DMS 273 treated with DMSO at 0.1 percent for 48 hours (cell line): Measurements from ENCODE around the gene RAET1L.
A peak's percentile ranks its signal among the peaks of the same experiment; 100 is the strongest.
"Not testable (repeated sequence)": the region's sequence is repeated elsewhere in the genome, so short reads cannot be mapped to it uniquely, and the experiment has no call there.

Experiments used
- DNase-seq: peaks from one replicate; lab custom pipeline; 2025; lab: John Stamatoyannopoulos, UW

Gene RAET1L, protein sequence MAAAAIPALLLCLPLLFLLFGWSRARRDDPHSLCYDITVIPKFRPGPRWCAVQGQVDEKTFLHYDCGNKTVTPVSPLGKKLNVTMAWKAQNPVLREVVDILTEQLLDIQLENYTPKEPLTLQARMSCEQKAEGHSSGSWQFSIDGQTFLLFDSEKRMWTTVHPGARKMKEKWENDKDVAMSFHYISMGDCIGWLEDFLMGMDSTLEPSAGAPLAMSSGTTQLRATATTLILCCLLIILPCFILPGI

DNA sequence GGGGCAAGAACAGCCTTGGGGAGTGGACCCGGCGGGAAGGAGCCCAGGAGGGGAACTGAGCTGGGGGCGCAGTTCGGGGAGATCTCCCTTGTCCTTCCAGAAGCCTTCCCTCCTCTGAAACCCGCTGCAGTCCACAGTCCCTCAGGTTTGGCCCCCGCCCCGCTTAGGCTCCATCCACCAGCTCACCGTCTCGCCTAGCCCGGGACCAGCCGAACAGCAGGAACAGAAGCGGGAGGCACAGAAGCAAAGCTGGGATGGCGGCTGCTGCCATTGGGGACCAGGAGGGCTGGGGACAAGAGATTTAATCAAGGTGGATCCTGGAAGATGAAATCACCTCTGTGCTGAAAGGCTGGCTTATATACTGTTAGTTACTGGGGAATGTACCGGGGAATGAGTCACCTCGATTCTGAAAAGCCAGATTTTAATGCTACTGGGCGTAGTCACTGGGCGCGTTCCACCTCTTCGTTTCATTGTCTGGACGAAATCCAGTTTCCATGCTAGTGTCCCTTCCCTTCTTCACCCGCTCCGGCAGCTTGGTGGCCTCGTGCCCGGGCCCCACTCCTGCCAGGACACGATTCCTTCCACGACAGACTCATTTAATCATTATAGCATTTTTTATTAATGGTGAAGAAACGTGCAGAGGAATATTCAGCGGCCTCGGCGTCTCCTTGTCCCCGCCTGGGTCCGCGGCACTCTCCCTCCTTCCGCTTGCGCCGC is at the start of gene RAET1L:
Gene RAET1L (minus strand): TSS at position 332 of the 717 bp plus-strand sequence. CDS start 61 bp downstream, at position 271.
- no peak for DNase-seq

DNA sequence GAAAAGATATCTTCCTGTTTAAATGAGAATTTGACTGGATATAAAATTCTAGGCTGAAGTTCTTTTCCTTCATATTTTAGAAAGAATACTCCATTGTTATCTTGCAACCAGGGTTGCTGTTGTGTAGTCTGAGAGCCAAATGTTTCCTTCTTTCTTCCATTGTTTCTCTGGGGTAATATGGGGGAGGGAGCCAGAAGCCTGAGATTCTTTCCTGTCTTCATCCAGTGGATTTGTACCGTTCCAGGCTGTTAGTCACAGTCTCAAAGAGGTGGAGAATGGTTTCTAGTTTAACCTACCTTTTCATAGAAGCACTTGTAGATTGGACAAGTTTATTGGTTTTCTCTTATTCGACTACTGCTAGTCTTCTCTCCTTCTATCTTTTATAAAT is 49.7 kb upstream of the RAET1L start:
- DNase-seq, result no peak

DNA sequence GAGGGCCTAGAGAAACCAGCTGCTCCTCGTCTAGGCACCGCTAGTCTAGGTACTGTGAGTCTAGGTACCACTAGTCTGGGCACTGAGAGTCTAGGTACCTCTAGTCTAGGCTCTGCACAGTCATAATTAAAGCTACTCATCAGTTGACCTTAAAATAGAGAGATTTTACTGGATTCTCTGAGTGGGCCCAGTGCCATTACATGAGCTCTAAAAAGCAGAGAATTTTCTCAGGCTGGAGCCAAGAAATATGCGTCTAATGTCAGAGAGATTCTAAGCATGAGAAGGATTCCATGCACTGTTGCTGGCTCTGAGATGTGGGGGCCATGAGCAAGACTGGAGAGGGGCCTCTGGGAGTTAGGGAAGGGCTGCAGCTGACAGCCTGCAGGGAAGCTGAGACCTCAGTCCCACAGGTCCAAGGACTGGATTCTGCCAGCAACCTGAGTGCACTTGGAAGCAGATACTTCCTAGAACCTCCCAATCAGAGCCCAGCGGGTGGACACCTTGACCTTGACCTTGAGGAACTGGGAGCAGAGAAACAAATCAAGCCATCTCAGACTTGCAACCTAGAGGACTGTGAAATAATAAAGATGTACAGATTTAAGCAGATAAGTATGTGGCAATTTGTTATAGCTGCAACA is 49.2 kb upstream of the RAET1L start:
- not testable (repeated sequence) for DNase-seq

DNA sequence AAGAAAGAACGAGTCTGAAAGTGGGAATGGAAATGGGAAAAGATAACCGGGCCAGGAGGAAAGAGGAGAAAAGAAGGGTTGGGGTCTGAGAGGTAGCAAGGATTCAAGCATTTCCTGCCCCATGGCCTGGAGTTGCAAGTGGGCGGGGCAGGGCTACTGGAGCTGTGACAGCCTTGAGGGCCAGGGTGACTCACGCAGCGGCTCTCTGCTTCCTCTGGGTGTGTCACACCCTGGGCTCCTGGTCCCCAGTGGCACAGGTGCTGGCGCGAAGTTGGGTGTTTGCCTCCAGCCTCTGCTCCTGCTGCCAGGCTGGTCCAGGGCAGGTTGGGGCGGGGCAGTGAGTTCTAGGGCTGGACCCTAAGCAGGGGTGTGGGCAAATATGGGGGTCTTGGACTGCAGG is 46.9 kb upstream of the RAET1L start:
- DNase-seq, result no peak

DNA sequence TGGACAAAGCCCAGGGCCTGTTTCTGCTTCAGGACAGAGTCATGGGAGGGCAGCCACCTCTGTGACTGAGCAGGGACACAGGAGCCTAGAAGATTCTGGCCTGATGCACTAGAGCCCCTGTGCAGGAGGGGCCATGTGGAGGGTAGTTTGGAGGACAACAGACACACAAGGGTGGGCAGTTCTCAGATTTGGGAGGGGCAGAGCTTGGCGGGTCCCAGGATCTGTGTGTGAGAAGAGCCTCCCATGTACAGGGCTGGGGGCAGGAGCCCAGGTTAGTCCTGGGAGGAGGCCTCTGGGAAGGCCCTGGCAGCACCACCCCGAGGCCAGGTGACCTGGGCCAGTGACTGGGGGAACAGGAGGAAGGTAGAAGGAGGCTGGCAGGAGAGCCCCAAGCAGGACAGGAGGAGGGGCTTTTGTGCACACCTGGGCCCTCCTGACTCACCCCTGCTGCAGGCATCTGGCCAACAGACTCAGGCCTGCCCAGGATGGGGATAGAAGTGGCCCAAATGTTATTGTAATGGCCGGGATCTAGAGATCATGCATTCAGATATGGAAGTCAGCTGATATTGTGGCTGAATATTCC is 45.0 kb upstream of the RAET1L start:
- DNase-seq, result no peak

DNA sequence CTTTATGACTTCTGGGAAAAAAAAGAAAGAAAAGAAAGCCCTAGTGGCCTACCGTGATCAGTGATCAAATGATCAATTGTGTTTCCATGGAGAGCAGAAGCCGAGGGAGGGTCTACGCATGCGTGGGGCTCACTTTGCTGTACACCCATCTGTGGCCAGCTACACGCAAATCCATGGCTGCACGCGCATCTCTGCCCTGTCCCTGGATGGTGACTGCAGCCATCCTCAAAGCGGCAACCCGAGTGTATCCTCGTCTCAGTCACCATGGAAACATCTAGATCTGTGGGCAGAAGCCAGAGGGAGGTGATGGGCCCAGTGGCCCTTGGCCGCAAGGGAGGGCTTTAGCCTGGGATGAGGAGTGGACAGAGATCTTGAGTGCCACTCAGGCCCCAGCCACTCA is 44.4 kb upstream of the RAET1L start:
- DNase-seq, result no peak

DNA sequence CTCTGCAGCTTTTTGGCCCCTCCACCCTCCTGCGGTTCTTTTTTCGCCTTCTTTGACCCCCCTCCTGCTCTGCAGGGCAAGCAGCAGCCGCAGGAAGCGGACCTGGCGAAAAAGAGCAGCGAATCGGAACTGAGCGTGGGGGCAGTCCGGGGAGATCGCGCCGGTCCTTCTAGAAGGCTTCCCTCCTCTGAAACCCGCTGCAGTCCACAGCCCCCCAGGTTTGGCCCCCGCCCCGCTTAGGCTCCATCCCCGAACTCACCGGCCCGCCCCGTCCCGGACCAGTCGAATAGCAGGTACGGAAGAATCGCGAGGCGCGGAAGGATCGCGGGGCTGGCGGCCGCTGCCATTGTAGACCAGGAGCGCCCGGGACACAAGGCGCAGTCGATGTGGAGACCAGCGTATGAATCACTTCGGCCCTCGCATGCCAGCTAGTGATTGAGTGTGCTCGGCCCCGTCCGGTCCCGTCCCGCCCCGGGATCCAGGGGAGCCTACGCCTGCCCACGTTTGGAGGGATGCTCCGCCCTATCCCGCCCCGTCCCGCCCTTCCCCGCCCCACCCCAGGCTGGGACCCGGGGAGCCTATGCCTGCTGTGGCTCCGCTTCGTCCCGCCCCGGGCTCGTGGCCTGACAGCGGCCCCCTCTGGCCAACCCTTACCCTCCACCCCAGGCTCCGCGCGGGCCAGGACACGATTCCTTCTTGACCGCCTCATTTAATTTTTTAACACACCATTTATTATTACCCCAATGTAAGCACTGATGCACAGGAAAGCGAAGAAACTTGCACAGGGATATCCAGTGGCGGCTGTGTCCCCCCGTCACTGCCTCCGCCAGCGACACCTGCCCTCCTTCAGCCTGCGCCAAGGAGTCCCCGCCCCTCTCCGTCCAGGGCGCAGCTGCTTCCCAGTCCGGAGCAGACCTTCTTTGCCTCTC is 43.7 kb upstream of the RAET1L start, which contains the start of gene ULBP3:
Gene ULBP3 (minus strand): TSS at position 402 of the 929 bp plus-strand sequence. CDS start 55 bp downstream, at position 347.
- DNase-seq, result peak; percentile 80

DNA sequence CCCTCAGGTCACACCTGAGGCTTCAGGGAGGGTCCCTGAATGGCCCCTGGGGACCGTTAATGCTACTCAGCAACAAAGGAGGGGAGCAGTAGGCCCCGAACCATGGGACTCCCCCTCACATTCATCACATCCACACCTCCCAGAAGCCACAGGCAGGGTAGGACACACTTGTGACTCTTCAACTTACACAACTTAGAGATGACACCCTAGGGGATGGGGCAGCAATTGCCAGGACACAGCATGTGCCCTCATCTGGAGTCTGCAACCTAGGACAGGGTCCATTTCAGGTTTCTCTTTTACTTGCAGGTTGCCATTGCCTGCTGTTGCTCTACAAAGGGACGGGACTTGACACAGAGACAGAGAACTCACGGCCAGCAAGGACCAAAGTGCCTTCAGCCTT is 42.8 kb upstream of the RAET1L start:
- no peak for DNase-seq

DNA sequence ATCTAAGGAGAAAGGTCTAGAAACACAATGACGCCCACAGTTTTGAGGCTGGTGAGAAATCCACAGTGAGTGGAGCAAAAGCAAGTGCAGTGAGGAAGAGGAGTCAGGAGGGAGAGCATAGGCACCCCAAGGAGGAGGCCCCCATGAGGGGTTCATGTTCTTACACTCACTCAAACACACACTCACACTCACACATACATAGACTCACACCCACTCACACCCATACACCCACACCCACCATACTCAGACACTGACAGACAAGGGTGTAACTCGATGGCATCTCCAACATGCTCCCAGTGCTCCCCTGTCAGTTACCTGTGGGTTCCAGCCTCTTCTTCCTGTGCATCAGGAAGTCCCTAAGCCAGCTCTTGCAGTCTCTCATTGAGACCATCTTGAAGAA is 39.8 kb upstream of the RAET1L start:
- DNase-seq, result no peak

DNA sequence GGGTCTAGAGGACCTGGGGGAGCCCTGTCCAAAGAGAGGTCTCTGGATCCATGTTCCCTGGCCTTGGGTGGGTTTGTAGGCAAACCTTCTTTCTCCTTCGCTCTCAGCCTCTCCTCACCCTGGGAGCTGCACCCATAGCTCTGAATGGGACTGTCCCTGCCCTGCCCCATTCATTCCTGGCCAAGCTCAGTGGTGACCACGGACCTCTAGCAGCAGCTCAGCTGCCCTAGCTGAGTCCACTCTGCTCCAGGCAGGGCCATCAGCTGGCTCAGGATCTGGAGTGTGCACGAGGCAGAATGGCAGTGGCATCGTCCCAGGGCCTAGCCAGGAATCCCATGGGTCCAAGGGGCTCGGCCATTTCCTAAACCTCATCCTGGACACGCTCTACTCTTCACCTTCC is 38.3 kb upstream of the RAET1L start:
- DNase-seq, result no peak

DNA sequence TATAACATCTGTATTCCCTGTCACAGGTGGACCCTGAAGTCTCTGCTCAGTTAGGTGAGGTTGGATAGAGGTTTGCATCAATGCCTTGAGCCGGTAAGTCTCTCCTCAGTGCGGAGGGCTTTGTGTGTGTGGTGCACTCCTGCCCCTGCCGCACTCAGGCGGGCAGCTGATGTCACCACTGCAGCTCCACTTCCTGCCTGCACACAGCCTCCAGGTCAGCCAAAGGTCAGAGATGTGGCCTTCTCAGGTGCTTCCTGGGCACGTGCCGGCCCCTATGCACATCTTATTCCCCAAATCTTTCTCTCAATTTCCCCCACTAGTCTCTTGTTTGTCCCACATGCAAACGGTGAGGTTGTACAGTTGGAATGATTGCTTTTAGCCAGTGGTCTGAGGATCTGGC is 34.6 kb upstream of the RAET1L start:
- DNase-seq, result not testable (repeated sequence)

DNA sequence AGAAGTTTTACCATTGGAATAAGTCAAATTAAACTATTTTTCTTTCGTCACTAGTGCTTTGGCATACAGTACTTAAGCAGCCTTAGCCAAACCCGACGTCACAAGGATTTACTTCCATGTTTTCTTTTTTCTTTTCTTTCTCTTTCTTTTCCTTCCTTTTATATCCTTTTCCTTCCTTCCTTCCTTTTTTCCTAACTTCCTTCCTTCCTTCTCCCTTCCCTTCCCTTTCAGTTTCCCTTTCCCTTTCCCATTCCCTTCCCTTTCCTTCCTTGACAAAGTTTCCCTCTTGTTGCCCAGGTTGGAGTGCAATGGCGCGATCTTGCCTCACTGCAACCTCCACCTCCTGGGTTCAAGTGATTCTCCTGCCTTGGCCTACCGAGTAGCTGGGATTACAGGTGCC is 33.7 kb upstream of the RAET1L start:
- no peak for DNase-seq

DNA sequence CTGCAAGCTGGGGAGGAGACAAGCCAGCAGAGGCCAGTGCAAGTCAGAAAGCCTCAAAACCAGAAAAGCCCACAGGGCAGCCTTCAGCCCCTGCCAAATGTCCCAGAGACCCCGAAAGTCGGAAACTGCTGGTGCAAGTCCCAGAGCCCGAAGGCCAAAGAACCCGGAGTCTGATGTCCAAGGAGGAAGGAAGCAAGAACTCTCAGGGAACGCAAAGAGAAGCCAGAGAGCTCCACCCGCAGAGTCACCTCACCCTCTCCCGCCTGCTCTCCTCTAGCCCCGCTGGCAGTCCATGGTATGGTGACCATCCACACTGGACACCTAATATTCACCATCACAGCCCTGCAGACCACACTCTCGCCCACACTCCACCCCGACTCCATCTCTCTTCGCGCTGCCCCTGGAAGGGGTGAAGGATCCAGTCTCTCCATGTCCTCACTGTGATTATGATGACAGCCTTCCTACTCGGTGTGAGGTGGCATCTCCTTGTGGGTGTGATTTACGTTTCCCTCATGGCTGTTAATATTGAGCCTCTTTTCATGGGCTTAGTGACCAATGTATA is 33.0 kb upstream of the RAET1L start:
- DNase-seq, result no peak

DNA sequence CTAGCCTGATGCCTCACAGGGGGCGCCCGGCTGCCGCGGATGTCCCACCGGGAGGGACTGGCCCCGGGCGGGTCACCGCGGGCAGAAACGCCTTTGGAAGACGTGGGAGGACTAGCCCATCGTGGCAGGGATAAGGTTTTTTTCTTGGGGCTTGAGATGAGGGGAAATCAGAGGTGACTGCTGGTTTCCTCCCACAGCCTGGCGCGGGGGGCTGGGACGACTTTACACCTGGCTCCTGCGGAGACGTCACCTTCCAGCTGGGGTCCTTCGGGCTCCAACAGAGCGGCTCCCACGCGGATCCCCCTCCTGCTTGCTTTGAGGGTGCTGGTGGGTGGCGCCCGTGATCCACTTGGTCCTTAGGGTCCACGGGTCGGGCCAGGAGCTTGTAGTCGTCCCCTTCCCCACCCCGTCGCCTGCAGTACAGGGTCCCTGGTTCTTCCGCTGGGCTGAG is 32.2 kb upstream of the RAET1L start:
- DNase-seq, result no peak

DNA sequence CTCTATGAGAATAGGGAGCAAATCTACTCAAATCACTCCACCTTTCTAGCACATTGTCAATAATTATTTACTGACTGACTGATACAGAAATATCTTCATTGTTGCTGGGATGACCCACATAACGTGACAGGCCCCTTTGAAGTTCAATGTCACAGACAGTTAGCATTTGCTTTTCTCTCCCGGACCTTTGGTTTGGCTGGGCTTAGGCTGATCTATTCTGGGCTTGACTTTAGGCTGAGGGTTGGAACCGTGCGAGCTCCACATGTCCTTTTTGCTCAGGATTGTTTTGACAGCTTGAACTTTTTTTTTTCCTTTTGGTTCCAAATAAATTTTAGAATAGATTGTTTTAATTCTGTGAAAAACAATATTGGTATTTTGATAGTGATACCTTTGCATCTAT is 31.6 kb upstream of the RAET1L start:
- no peak for DNase-seq

DNA sequence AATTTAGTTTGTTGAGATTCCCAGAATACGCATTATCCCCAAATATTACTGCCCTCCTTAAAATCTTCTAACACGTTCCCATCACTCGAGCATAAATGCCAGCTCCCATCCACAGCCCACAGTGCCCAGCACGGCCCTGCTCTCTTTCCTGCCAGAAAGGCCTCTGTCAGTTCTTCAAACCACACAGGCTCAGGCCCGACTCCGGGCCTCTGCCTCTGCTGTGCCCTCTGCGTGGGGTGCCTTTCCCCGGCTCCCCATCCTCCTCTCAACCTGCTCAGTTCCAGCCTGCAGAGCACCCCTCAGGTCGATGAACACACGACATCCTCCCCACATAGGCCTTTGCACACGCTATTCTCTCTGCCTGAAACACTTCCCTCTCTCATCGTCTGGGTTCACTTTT is 30.8 kb upstream of the RAET1L start:
- DNase-seq, result no peak

DNA sequence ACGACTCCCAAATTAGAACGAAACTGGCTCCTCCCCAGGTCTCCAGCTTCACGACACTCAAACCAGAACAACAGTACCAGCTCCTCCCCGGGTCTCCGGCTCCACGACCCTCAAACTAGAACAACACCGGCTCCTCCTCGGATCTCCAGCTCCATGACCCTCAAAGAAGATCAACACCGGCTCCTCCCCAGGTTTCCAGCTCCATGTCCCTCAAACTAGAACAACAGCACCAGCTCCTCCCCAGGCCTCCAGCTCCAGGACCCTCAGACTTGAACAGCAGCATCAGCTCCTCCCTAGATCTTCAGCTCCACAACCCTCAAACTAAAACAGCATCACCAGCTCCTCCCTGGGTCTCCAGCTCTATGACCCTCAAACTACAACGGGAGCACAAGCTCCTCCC is 29.8 kb upstream of the RAET1L start:
- no peak for DNase-seq

DNA sequence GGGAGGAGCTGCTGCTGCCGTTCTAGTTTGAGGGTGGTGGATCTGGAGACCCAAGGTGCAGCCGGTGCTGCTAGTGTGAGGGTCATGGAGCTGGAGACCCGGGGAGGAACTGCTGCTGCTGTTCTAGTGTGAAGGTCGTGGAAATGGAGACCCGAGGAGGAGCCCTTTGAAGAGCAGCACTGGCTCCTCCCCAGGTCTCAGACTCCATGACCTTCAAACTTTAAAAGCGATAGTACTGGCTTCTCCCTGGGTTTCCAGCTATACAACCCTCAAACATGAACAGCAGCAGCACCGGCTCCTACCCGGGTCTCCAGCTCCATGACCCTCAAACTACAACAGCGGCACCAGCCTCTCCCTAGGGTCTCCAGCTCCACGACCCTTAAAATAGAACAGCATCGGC is 28.1 kb upstream of the RAET1L start:
- no peak for DNase-seq

DNA sequence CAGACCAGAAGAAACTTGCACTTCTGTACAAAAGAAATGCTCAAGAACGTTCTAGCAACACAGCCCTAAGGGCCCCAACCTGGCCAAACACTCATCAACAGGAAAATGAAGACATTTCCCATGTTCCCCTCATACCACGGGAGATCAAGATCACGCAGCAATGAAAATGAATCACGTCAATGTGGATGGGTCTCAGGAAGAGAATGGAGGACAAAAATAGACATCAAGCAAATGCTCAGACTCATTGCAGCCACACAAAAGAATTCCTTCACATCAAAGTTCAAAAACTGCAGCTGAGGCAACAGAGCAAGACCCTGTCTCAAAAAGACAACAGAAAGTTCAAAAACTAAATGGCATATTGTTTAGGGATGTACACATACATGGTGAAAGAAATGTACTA is 25.5 kb upstream of the RAET1L start:
- no peak for DNase-seq

DNA sequence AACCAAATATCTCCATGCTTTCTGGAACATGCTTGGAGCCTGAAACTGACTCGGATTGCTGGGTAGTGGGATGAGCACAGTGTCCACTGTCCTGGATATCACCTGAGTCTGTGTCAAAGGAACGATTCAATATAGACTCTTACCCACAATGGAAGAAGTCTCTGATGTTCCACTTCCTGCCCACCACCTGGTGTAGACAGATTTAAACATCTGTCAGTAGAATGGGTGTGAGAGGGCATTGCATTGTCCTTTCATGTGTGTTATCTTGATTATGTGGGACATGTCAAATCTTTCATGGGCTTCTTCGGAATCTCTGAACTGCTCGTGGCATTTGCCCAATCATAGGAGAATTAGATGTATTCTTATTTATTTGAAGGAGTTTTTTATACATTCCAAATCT is 22.8 kb upstream of the RAET1L start:
- DNase-seq, result no peak

DNA sequence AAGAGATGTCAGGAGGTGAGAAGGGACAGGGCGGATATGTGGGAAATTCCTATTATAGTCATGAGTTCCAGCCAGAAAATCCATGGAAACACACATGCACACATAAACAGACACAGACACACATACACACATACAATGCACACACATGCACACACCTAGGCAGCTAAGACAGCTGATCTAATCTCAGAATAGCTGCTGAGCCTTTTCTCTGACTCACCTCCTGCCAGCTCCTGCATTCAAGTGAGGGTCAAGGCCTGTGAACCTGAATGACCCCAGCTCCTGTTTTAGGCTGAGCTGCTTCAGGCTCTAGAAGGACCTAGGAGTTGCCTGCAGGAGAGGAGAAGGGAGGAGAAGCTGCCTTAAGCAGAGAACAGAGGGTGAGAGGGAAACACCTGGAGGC is 21.6 kb upstream of the RAET1L start:
- no peak for DNase-seq
